Activated T-cell treated with anti-CD3 and anti-CD28 coated beads, Interleukin-2, amount 50 U/mL, for 4 hours (primary cell): ENCODE results near the gene TRPV6. TPM values are rescaled to one million over a fixed set of nuclear protein-coding genes. Genes with fewer than 3 reads are reported as not detected.

ENCODE experiments used
- ATAC-seq, 2 donors: fragments of 200-7000 bp; cut with Tn5 transposase; one replicate each; pipeline ENCODE4 v1.10.0; 2021
- DNase-seq: peaks from one replicate; pipeline ENCODE4 v3.0.0-alpha.2; 2020
- H3K27me3 Mint-ChIP-seq: one replicate; pipeline ENCODE4 v1.8.0; 2021; ENCODE audit warnings: low read depth, mixed read lengths
- H3K36me3 Mint-ChIP-seq: one replicate; pipeline ENCODE4 v1.8.0; 2022; ENCODE audit warnings: mixed read lengths; ENCODE audit not compliant: insufficient read depth
- H3K4me1 Mint-ChIP-seq: one replicate; pipeline ENCODE4 v1.8.0; 2021; ENCODE audit warnings: low read depth, mixed read lengths
- H3K4me3 Mint-ChIP-seq: one replicate; pipeline ENCODE4 v1.8.0; 2021; ENCODE audit warnings: mild to moderate bottlenecking, moderate library complexity, mixed read lengths
- H3K9me3 Mint-ChIP-seq: one replicate; pipeline ENCODE4 v1.8.0; 2021; ENCODE audit warnings: mixed read lengths
- total RNA-seq, 3 donors: library from RNA; stranded (reverse); gene quantifications; one replicate each; pipeline ENCODE4 v1.2.1, GENCODE V29; 2021

The TRPV6 gene
- total RNA-seq, 3 donors from 2014 or later = not detected

GRCh38 chr7:142871260-142872105 is 14.1 kb downstream of the TRPV6 start:
- Mint-ChIP-seq H3K9me3 (no peaks in the 10 kb centered on the region), H3K4me3 (no peak overlapping the region), H3K36me3 (peaks cover 3% of the 10 kb centered on the region), H3K4me1 (no peaks in the 10 kb centered on the region), H3K27me3 (no peaks in the 10 kb centered on the region)
- DNase-seq = no peak
- no peak for ATAC-seq

GRCh38 chr7:142870566-142871259 is 14.8 kb downstream of the TRPV6 start:
- Mint-ChIP-seq H3K4me3 (no peak overlapping the region), H3K4me1 (no peaks in the 10 kb centered on the region), H3K36me3 (peaks cover 3% of the 10 kb centered on the region), H3K9me3 (no peaks in the 10 kb centered on the region), H3K27me3 (no peaks in the 10 kb centered on the region)
- ATAC-seq = no peak
- DNase-seq = no peak

- DNase-seq (no peak), ATAC-seq (no peak)
- H3K4me3 Mint-ChIP-seq = no peak overlapping the region
- peaks cover 3% of the 10 kb centered on the region for H3K36me3 Mint-ChIP-seq
- no peaks in the 10 kb centered on the region for H3K4me1 Mint-ChIP-seq
- no peaks in the 10 kb centered on the region for H3K27me3 Mint-ChIP-seq
- H3K9me3 Mint-ChIP-seq = no peaks in the 10 kb centered on the region
Measured at GRCh38 chr7:142870147-142870559, 15.4 kb downstream of the TRPV6 start.

- no peaks in the 10 kb centered on the region for H3K27me3 Mint-ChIP-seq
- H3K4me1 Mint-ChIP-seq = no peaks in the 10 kb centered on the region
- peaks cover 3% of the 10 kb centered on the region for H3K36me3 Mint-ChIP-seq
- no peaks in the 10 kb centered on the region for H3K9me3 Mint-ChIP-seq
- H3K4me3 Mint-ChIP-seq = no peak overlapping the region
- ATAC-seq (no peak), DNase-seq (no peak)
Measured at GRCh38 chr7:142869434-142869833, 16.1 kb downstream of the TRPV6 start.

- peaks cover 3% of the 10 kb centered on the region for H3K36me3 Mint-ChIP-seq
- H3K27me3 Mint-ChIP-seq = no peaks in the 10 kb centered on the region
- DNase-seq (no peak), ATAC-seq (no peak)
- no peaks in the 10 kb centered on the region for H3K9me3 Mint-ChIP-seq
- H3K4me1 Mint-ChIP-seq = no peaks in the 10 kb centered on the region
- no peak overlapping the region for H3K4me3 Mint-ChIP-seq
Measured at GRCh38 chr7:142868986-142869415, 16.5 kb downstream of the TRPV6 start.

- DNase-seq (no peak), ATAC-seq (no peak)
- no peaks in the 10 kb centered on the region for H3K4me1 Mint-ChIP-seq
- no peaks in the 10 kb centered on the region for H3K9me3 Mint-ChIP-seq
- H3K4me3 Mint-ChIP-seq = no peak overlapping the region
- no peaks in the 10 kb centered on the region for H3K27me3 Mint-ChIP-seq
- peaks cover 3% of the 10 kb centered on the region for H3K36me3 Mint-ChIP-seq
Measured at GRCh38 chr7:142868188-142868985, 17.2 kb downstream of the TRPV6 start.

GRCh38 chr7:142867398-142868187 is 18.0 kb downstream of the TRPV6 start:
- Mint-ChIP-seq H3K4me3 (no peak overlapping the region), H3K36me3 (peaks cover 7% of the 10 kb centered on the region), H3K9me3 (no peaks in the 10 kb centered on the region), H3K27me3 (no peaks in the 10 kb centered on the region), H3K4me1 (no peaks in the 10 kb centered on the region)
- DNase-seq = no peak
- no peak for ATAC-seq

GRCh38 chr7:142867097-142867378 is 18.5 kb downstream of the TRPV6 start:
- no peak overlapping the region for H3K4me3 Mint-ChIP-seq
- H3K4me1 Mint-ChIP-seq = no peaks in the 10 kb centered on the region
- H3K9me3 Mint-ChIP-seq = no peaks in the 10 kb centered on the region
- ATAC-seq (no peak), DNase-seq (no peak)
- H3K36me3 Mint-ChIP-seq = peaks cover 7% of the 10 kb centered on the region
- no peaks in the 10 kb centered on the region for H3K27me3 Mint-ChIP-seq

GRCh38 chr7:142866361-142867096 is 19.0 kb downstream of the TRPV6 start:
- peaks cover 7% of the 10 kb centered on the region for H3K36me3 Mint-ChIP-seq
- no peak for DNase-seq
- H3K4me3 Mint-ChIP-seq = no peak overlapping the region
- peak in 1 of 2 donors; percentile 41 for ATAC-seq
- no peaks in the 10 kb centered on the region for H3K9me3 Mint-ChIP-seq
- H3K27me3 Mint-ChIP-seq = no peaks in the 10 kb centered on the region
- H3K4me1 Mint-ChIP-seq = no peaks in the 10 kb centered on the region

- Mint-ChIP-seq H3K4me3 (no peak overlapping the region), H3K9me3 (no peaks in the 10 kb centered on the region), H3K4me1 (no peaks in the 10 kb centered on the region), H3K27me3 (no peaks in the 10 kb centered on the region), H3K36me3 (peaks cover 7% of the 10 kb centered on the region)
- DNase-seq = no peak
- ATAC-seq = no peak
Measured at GRCh38 chr7:142865766-142866165, 19.8 kb downstream of the TRPV6 start.

- peaks cover 7% of the 10 kb centered on the region for H3K36me3 Mint-ChIP-seq
- H3K27me3 Mint-ChIP-seq = no peaks in the 10 kb centered on the region
- H3K4me1 Mint-ChIP-seq = no peaks in the 10 kb centered on the region
- no peaks in the 10 kb centered on the region for H3K9me3 Mint-ChIP-seq
- ATAC-seq (no peak), DNase-seq (no peak)
- no peak overlapping the region for H3K4me3 Mint-ChIP-seq
Measured at GRCh38 chr7:142864980-142865747, 20.4 kb downstream of the TRPV6 start.

GRCh38 chr7:142863891-142864685 is 21.5 kb downstream of the TRPV6 start:
- no peak for ATAC-seq
- Mint-ChIP-seq H3K4me3 (no peak overlapping the region), H3K9me3 (no peaks in the 10 kb centered on the region)

More at GRCh38 chr7:142863891-142864685, 21.5 kb downstream of the TRPV6 start:
- H3K27me3 Mint-ChIP-seq = no peaks in the 10 kb centered on the region
- no peak for DNase-seq
- peaks cover 4% of the 10 kb centered on the region for H3K36me3 Mint-ChIP-seq
- H3K4me1 Mint-ChIP-seq = no peaks in the 10 kb centered on the region
